BJ (cell line): Measurements from ENCODE around the gene KIF15. TPM values are rescaled to one million over a fixed set of nuclear protein-coding genes. Genes with fewer than 3 reads are reported as not detected.
A peak's percentile ranks its signal among the peaks of the same experiment; 100 is the strongest.

ENCODE experiments used
- CTCF ChIA-PET: fragments of 350-600 bp; formaldehyde crosslinking; extraction: SDS; loops from one replicate; lab custom pipeline; 2021; ENCODE audit warnings: antibody characterized with exemption, inconsistent platforms; lab: Yijun Ruan, JAX
- POLR2A ChIA-PET: fragments of 300-600 bp; sonication (Branson Sonifier 250); formaldehyde crosslinking; extraction: SDS; loops from one replicate; lab custom pipeline; 2021; ENCODE audit warnings: antibody characterized with exemption; lab: Charles Lee
- DNase-seq: peaks from one replicate; pipeline ENCODE4 v3.0.0-alpha.2; 2011; ENCODE audit warnings: low read depth
- H3K27me3 ChIP-seq: 2 replicates; pipeline ENCODE4 v1.6.0; 2011; ENCODE audit warnings: low read length; ENCODE audit not compliant: control insufficient read depth, insufficient read depth
- H3K36me3 ChIP-seq: 2 replicates; pipeline ENCODE4 v1.5.1; 2011; ENCODE audit warnings: low read length; ENCODE audit not compliant: control insufficient read depth, insufficient read depth
- H3K4me3 ChIP-seq: 2 replicates; pipeline ENCODE4 v1.5.1; 2011; ENCODE audit warnings: low read depth, mild to moderate bottlenecking, control low read depth, low read length
- CTCF ChIP-seq: IDR thresholded peaks from 2 replicates; pipeline ENCODE4 v1.5.1; 2011; ENCODE audit warnings: low read depth, mild to moderate bottlenecking, control low read depth, inconsistent platforms, low read length, moderate library complexity; ENCODE audit not compliant: insufficient read depth
- polyA plus RNA-seq: library from polyadenylated mRNA; depleted of rRNA; stranded (reverse); fragments of >200 nt; gene quantifications from 2 replicates; pipeline ENCODE4 v1.2.3, GENCODE V29; 2011

KIF15 gene
- polyA plus RNA-seq, 1 experiment = 2.0 TPM

GRCh38 chr3:44825264-44825925, 63.8 kb downstream of the KIF15 start:
- Histone ChIP-seq H3K36me3 (no peaks in the 10 kb centered on the region), H3K4me3 (no peak overlapping the region), H3K27me3 (no peaks in the 10 kb centered on the region)
- ChIA-PET POLR2A (interaction anchor here (0.6 to 0.7 kb wide), 2 partner anchors 24 to 487 kb away, joined by 3 to 6 read pairs; no protein-coding TSS in a partner anchor), CTCF (interaction anchor here (0.6 to 1.3 kb wide), 2 partner anchors 19 to 60 kb away, joined by 3 to 4 read pairs; no protein-coding TSS in a partner anchor)
- DNase-seq = peak; percentile 68
- TF ChIP-seq CTCF = no peak

- Histone ChIP-seq H3K4me3 (no peak overlapping the region), H3K27me3 (no peaks in the 10 kb centered on the region), H3K36me3 (no peaks in the 10 kb centered on the region; the same call in 1 of the 2 replicates)
- DNase-seq = no peak
- no peak for TF ChIP-seq CTCF
- ChIA-PET CTCF (interaction anchor here (0.6 kb wide), 2 partner anchors 114 to 636 kb away, joined by 3 read pairs; no protein-coding TSS in a partner anchor), POLR2A (no interaction called here)
These were observed 65.6 kb downstream of the KIF15 start for GRCh38 chr3:44827196-44827595.

GRCh38 chr3:44831232-44831631, 69.6 kb downstream of the KIF15 start:
- no peaks in the 10 kb centered on the region for H3K27me3 ChIP-seq
- TF ChIP-seq CTCF = no peak
- DNase-seq = no peak
- H3K4me3 ChIP-seq = no peak overlapping the region
- CTCF ChIA-PET = no interaction called here
- POLR2A ChIA-PET = no interaction called here
- no peaks in the 10 kb centered on the region; the same call in 1 of the 2 replicates for H3K36me3 ChIP-seq

- ChIA-PET POLR2A (no interaction called here), CTCF (interaction anchor here (0.7 to 1.0 kb wide), 2 partner anchors 10 to 82 kb away, joined by 3 read pairs; no protein-coding TSS in a partner anchor)
- no peak for TF ChIP-seq CTCF
- Histone ChIP-seq H3K4me3 (no peak overlapping the region), H3K27me3 (no peaks in the 10 kb centered on the region), H3K36me3 (no peaks in the 10 kb centered on the region; the same call in 1 of the 2 replicates)
- DNase-seq = no peak
These were observed 70.4 kb downstream of the KIF15 start for GRCh38 chr3:44832032-44832431.

GRCh38 chr3:44832965-44833364, 71.4 kb downstream of the KIF15 start:
- ChIA-PET POLR2A (no interaction called here), CTCF (interaction anchor here (1.0 kb wide), 1 partner anchor 81 kb away, joined by 3 read pairs; no protein-coding TSS in a partner anchor)
- H3K36me3 ChIP-seq = no peaks in the 10 kb centered on the region; the same call in 1 of the 2 replicates
- TF ChIP-seq CTCF = no peak
- DNase-seq = no peak
- H3K4me3 ChIP-seq = no peak overlapping the region
- no peaks in the 10 kb centered on the region for H3K27me3 ChIP-seq
